22Rv1 (cell line): ENCODE results near the gene LRRC8E.

Experiments used
- ZFX ChIP-seq: fragments of 450-650 bp; IDR thresholded peaks from 2 replicates; pipeline ENCODE4 v1.6.1; 2017; ENCODE audit warnings: antibody characterized with exemption, borderline replicate concordance
- TF ChIP-seq, protein P1 (sequence below): fragments of 450-650 bp; IDR thresholded peaks from 2 replicates; pipeline ENCODE4 v1.5.1; 2017; ENCODE audit warnings: mild to moderate bottlenecking

DNA sequence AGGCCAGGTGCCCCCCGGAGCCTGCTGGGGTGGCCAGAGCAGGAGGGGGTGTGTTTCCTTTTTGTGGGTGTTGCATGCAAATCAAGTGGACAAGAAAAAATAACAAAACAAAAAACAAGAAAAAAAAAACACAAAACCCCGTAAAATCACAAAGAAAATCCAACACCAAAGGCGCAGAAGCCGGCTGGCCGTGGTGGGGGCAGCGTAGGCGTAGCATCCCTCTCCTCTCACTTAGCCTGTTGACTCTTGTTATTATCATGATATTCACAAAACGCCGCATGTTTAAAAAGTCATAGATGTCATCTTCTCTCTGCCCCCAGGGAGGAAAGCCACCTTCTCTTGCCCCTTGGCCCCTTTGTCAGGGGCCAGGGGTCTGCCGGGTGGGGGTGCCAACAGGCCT lies 25.3 kb downstream of the LRRC8E start:
- TF ChIP-seq, protein P1, sequence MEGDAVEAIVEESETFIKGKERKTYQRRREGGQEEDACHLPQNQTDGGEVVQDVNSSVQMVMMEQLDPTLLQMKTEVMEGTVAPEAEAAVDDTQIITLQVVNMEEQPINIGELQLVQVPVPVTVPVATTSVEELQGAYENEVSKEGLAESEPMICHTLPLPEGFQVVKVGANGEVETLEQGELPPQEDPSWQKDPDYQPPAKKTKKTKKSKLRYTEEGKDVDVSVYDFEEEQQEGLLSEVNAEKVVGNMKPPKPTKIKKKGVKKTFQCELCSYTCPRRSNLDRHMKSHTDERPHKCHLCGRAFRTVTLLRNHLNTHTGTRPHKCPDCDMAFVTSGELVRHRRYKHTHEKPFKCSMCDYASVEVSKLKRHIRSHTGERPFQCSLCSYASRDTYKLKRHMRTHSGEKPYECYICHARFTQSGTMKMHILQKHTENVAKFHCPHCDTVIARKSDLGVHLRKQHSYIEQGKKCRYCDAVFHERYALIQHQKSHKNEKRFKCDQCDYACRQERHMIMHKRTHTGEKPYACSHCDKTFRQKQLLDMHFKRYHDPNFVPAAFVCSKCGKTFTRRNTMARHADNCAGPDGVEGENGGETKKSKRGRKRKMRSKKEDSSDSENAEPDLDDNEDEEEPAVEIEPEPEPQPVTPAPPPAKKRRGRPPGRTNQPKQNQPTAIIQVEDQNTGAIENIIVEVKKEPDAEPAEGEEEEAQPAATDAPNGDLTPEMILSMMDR: no peak
- no peak for TF ChIP-seq ZFX
